NCI-H2171 (cell line): ENCODE results near the gene OR51B4.
"Not testable (repeated sequence)": the region's sequence is repeated elsewhere in the genome, so short reads cannot be mapped to it uniquely, and the experiment has no call there.

Source experiments
- DNase-seq: peaks from one replicate; lab custom pipeline; 2025; lab: John Stamatoyannopoulos, UW

OR51B4 gene

DNA sequence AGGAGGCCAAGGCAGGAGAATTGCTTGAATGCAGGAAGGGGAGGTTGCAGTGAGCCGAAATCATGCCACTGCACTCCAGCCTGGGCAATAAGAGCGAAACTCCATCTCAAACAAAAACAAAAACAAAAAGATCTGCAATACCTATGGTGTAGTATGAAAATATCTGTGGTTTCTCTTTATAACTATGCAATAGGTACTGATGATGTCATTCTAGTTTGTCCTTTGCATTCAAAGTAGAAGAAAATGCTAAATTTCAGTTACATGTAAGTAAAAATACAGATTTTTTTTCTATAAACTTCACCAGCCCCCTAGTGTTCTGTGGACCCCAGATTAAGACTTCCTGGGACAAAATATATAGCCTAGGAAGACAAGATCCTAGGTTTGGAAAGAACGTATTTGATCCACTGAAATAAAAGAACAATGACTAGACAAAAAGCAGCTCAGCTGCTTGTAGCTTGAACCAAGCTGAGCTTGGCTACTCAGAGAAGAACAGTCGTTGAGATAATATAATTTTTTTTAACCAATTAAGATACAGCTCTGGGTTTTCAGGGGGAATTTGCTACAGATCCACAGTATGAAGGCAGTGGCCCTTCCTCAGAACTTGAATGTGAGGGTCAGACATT is 29.2 kb downstream of the OR51B4 start:
- no peak for DNase-seq

DNA sequence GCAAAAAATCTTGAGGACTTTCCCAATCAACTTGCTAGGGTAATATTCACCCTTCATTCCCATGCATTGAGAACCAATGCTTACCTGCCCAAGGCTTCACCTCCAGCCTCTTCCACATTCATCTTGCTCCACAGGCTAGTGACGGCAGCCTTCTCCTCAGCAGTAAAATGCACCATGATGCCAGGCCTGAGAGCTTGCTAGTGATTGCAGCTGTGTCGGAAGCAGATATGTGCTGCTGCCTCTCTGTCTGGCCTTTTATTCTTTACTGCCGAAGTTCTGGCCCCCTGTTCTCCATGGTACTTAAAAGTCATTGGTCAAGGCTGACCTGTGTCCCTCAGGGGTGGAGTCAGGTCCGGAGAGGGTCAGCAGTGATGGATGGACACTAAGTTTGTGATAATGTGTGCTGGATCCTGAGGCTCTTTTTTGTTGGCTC is 32.0 kb downstream of the OR51B4 start, which contains the start of gene HBE1:
Gene HBE1, minus strand, starts transcription at position 231 of the 433 bp plus-strand sequence. Its CDS starts 55 bp downstream, at position 176.
- DNase-seq: no peak

DNA sequence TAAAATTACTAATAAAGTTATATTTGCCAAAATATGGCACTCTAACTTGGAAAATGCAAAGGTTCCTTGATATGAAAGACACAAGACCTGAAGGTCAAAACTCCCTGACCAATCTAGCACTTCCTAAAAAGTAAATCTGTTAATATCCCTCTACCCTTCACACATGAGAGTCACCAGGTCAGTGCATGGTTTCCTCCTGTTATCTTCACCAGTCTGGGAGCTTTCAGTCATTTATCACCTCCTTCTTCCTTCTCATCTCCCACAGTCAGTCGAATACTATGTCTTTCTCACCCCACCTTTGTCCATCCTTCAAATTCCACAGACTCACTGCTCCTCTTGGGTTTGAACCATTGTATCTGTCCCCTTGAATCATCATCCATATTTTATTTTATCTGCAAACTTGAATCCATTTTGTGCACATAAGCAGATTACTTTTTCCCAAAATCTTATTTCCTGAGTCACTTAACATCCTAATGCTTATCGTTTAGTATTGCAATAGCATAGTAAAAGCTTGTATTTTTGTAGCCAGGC is 34.6 kb downstream of the OR51B4 start:
- DNase-seq: no peak

DNA sequence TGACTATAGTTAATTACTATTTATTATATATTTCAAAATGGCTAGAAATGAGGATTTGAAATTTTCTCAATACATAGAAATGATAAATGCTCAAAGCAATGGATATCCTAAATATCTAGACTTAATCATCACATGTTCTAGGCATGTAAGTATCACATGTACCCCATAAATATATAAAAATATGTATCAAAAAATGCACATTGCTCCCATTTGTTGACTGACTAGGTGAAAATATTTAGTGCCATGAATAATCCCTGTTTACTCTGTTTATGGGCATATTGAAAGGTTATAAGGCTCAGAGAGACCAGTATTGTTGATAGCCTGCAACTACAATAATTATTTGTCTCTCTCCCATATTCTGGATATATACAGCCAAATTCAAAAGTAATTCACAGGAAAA is 35.1 kb downstream of the OR51B4 start:
- DNase-seq: no peak

DNA sequence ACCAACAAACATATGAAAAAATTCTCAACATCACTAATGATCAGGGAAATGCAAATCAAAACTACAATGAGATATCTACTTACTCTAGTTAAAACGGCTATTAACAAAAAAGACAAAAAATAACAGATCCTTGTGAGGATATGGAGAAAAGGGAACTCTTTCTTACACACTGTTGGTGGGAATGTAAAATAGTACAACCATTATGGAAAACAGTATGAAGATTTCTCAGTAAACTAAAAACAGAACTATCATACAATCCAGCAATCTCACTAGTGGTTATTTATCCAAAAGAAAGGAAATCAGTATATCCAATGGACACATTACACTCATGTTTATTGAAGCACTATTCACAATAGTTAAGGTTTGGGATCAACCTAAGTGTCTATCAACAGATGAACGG is 35.9 kb downstream of the OR51B4 start:
- DNase-seq: no peak

DNA sequence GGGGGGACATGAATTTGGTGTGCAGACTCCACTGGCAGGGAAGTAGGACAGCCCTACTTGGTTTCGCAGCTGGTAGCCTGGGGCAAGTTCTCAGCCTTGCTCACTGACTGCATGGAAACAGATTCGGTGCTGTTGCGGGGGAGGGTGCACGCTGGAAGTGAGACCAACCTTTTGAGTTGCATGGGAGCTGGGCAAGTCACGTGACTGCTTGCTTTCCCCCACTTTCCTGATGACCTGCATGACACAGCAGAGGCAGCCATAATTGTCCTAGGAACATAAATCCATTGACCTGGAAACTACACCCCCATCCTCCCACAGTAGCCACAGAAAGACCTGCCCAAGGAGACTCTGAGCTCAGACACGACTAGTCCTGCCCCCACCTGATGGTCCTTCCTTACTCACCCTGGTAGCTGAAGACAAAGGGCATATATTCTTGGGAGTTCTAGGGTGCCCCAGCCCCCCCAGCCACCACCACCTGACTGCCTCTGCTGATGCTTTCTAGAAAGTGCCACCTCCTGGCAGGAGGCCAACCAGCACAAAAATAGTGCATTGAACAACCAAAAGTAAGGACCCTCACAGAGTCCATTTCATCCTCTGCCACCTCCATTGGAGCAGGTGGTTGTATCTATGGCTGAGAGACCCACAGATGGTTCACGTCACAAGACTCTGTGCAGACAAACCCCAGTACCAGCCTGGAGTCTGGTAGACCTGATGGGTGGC is 43.0 kb downstream of the OR51B4 start:
- DNase-seq: no peak

DNA sequence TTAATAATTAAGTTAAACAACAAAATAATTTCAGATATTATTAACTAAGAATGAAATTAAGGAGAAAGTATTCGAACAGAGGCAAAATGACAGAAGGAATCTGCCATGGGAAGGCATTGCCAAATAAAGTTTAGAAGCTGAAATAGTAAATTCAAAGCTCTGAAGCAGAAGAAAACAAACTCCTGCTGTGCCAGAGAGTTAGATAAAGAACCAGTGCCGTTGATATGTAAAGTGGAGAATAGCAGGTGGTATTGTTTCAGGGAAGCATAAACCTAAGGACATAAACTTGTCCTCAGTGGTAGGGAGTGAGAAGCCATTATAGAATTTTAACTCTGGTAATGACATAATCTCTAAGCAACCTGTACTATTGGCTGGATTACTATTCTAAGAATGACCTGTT is 44.5 kb downstream of the OR51B4 start:
- DNase-seq: no peak

DNA sequence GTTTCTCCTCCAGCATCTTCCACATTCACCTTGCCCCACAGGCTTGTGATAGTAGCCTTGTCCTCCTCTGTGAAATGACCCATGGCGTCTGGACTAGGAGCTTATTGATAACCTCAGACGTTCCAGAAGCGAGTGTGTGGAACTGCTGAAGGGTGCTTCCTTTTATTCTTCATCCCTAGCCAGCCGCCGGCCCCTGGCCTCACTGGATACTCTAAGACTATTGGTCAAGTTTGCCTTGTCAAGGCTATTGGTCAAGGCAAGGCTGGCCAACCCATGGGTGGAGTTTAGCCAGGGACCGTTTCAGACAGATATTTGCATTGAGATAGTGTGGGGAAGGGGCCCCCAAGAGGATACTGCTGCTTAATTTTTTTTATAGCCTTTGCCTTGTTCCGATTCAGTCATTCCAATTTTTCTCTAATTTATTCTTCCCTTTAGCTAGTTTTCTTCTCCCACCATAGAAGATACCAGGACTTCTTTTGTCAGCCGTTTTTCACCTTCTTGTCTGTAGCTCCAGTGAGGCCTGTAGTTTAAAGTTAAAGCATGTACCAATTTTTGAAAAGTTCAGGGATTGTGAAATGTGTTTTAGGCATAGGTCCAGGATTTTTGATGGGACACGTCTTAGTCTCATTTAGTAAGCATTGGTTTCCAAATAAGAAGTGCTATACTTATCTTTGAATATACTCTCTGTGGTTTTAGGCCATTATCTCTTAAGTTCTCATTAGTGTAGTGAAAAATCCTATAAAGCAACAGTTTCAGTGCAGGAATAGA is 46.9 kb downstream of the OR51B4 start, which contains the start of gene HBG2:
Gene HBG2, minus strand, starts transcription at position 136 of the 768 bp plus-strand sequence. Its CDS starts 53 bp downstream, at position 83.
- not testable (repeated sequence) for DNase-seq

DNA sequence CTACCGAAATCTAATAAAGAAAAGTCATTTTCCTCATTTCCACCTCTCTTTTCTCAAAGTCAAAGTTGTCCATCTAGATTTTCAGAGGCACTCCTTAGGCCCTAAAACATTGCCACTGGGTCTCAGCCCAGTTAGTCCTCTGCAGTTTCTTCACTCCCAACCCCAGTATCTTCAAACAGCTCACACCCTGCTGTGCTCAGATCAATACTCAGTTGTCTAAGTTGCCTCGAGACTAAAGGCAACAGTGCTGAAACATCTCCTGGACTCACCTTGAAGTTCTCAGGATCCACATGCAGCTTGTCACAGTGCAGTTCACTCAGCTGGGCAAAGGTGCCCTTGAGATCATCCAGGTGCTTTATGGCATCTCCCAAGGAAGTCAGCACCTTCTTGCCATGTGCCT is 47.7 kb downstream of the OR51B4 start:
- not testable (repeated sequence) for DNase-seq

DNA sequence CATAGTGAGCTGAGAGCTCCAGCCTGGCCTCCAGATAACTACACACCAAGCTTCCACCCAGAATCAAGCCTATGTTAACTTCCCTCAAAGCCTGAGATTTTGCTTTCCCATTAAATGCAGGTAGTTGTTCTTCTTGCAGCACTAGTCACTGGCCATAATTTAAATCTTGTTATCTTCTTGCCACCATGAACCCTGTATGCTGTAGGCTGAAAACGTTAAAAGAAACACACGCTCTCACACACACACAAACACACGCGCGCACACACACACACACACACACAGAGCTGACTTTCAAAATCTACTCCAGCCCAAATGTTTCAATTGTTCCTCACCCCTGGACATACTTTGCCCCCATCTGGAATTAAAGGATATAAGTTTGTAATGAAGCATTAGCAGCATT is 48.3 kb downstream of the OR51B4 start:
- DNase-seq: not testable (repeated sequence)

DNA sequence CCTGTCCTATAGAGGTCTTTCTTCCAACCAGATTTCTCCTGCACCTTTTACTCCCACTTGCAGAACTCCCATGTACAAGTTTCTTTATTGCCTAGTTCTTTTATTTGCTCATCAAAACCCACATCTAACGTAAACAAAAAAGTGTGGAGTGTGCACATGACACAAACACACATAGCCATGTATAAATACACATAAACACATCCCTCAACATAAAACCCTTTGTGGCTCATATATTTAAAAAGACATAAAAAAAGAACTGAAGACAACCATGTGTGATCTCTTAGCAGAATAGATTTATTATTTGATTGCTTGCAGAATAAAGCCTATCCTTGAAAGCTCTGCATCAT is 48.9 kb downstream of the OR51B4 start:
- no peak for DNase-seq

DNA sequence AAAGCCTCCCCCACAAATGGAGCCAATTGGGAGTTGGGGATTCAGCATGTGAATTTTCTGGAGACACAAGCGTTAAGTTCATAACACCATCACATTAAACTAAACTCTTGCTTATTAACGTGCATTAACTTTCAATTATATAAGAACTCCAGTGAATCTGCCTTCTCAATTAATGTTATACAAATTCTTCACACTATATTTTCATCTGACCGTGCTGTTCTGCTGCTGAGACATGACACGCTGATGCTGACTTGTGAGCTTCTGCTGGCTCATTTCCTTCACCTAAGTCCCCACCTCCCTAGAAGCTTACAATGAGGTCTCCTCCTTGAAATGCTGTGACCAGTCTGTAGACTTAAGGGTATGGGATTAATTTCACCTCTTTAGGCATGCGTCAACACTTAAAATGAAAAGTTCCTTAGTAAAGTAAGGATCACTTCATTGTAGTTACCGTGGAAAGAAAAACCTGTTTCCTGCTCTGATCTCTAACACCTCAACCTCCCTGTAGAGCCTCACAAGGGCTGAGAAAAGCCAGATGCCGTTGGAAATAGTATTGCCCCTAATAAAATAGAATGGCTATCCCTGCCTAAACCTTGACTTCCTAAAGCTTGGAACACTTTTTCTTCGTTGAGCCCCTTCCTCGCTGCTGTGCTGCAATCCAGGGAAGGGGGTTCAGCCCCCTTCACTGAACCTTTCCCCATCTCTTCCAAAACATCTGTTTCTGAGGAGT is 49.4 kb downstream of the OR51B4 start:
- DNase-seq: no peak

DNA sequence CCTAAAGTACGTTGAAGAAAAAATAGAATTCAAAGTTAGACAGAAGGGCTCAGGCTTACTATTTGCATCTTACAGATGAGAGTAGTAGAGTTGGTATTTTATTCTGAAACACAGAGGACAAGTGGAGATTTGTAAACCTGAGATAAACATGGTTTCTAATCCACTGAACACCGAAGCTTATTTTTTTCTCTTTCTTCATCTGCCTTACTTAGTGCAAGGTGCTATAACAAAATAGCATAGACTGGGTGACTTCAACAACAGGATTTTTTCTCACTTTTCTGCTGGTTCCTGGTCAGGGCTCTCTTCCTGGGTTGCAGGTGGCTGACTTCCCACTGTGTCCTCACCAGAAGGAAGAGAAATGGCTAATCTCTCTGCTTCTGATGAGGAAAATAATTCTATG is 50.0 kb downstream of the OR51B4 start:
- DNase-seq: no peak
